Measurements from ENCODE around the gene CRISP1.
"Not testable (repeated sequence)": the region's sequence is repeated elsewhere in the genome, so short reads cannot be mapped to it uniquely, and the experiment has no call there.

CRISP1 gene, protein sequence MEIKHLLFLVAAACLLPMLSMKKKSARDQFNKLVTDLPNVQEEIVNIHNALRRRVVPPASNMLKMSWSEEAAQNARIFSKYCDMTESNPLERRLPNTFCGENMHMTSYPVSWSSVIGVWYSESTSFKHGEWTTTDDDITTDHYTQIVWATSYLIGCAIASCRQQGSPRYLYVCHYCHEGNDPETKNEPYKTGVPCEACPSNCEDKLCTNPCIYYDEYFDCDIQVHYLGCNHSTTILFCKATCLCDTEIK

DNA sequence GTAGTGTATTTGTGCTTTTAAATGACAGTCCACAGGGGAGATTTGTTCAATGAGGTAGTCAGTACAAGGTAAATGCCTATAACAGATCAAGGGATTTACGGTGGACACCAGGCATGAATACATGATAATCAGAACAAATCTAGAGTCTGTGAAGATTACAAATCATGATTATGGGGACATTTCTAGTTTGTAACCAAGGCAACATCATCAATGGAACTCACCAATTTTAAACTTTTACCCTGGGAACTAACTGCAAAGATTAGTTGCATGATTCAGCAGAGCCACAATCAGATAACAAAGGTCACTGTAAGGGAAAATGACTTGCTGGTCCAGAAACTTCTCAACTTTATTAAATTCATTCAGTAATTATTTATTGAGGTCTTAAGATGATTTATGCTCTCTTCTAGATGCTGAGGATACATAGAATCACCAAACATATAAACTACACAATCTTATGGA lies at the start of gene CRISP1:
CRISP1 (minus strand) TSS at position 51 of the 459 bp plus-strand sequence. CDS start 9,135 bp downstream, outside the sequence.
- DNase-seq (ENCODE audit: low read depth): no peak

DNA sequence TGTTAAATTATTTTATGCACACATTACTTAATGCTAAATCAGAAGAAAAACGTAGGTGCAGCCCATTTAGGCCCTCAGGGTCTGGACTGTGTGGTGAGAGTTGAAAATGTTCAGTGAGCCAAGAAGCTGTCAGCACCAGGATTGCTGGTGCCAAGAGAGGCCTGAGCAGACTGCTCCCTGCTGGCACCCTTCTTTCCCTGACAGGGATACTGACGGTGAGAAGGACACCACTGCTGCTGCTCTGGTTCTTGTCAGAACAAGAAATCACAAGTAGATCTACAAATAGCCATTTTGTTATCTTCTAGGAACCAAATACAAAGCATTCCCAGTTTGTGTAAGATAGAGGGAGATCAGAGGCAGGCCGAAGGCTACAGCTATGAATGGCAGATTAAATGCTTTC lies 48.7 kb upstream of the CRISP1 start:
- no peak for DNase-seq (ENCODE audit: low read depth)

DNA sequence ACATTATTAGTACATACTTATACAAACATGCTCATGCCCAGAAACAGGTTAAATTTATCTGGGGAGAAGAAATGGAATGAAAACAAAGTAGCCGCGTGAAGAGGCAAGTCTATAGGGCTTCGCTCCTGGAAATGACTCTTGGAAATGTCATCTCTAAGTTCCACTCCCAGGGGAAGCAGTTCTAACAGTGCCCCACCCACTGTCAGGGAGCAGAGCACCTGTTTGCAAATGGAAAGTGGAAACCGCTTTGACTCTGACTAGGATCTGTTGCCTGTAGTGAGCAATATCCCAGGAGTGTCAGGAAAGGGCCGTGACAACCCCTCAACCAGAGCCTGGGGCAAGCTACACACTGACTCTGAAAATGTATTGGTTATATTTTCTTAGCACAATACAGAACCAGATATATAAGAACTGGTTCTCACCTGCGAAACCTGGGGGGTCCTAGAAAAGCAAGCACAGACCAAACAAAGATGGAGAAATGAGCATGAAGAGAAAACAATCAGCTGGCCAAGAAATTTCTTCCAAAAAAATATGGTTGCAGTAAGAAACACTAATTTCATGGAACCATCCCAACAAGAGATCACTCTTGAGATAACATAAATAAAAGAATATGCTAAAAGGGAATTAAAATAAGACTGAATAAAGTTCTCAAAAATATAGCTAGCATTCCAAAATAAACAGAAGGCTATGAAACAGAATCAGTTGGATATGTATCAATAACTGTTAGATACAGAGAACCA lies 47.5 kb upstream of the CRISP1 start:
- no peak for DNase-seq (ENCODE audit: low read depth)

DNA sequence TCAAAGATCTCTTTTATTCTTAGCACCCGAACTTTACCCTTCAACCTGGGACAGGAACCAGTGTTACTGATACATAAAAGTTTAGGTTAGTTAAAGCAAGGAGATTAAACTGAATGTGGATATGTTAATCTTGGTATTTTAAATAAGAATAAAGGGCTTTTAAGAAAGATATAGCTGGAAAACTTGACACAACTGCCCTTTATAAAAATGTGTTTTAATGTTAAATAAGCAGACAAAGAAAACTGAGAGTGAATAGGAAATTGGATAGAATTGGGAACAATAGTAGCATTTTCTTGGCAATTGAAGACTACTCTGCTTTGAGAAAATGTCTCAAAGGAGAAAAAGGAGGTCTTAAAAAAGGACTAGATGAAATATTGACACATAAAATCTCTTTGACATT lies 45.9 kb upstream of the CRISP1 start:
- DNase-seq (ENCODE audit: low read depth): no peak

DNA sequence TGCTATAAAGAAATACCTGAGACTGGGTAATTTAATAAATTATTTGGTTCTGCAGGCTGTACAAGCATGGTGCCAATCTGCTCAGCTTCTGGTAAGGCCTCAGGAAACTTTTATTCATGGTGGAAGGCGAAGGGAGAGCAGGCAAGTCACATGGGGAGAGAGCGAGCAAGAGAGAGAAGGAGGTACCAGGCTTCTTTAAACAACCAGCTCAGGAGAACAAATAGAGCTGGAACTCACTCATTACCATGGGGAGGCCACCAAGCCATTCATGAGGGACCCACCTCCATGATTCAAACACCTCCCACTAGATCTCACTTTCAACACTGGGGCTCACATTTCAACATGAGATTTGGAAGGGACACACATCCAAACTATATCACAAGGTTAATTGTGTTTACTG lies 44.9 kb upstream of the CRISP1 start:
- no peak for DNase-seq (ENCODE audit: low read depth)

DNA sequence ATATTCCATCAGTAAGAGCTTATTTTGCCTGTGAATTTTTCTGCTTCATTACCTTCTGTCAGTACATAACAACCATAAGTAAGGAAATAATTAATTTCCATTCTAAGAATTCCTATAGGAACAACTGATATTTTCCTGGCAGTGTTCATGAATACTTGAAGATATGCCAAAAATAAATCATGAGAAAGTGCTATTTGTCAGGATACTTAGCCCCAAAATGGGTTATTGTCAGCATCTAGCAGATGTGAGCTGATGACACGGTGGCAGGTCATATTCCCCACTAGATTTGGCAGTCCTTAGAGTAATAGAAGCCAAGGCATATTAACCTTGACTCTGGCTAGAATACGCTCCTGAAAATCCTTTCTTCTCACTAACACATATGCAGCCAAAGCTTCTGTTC lies 43.2 kb upstream of the CRISP1 start:
- no peak for DNase-seq (ENCODE audit: low read depth)

DNA sequence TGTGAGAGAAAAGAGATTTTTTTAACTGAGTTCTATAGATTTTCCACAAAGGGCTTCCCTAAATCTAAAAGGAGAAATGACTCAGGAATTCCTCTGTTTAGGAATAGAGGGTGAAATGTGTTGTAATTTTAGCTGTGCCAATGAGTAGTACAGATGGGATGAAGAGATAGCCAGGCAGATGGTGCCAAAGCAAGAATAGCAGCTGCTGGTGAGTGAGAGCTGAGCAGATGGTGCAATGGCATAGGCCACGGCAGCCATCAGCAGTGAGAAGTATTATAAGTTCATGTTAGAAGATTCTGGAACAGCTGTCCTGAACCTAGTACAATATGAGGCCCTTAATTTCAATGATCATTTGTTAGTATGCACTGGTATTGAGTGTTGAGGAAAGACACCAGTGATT lies 40.2 kb upstream of the CRISP1 start:
- DNase-seq (ENCODE audit: low read depth): no peak

DNA sequence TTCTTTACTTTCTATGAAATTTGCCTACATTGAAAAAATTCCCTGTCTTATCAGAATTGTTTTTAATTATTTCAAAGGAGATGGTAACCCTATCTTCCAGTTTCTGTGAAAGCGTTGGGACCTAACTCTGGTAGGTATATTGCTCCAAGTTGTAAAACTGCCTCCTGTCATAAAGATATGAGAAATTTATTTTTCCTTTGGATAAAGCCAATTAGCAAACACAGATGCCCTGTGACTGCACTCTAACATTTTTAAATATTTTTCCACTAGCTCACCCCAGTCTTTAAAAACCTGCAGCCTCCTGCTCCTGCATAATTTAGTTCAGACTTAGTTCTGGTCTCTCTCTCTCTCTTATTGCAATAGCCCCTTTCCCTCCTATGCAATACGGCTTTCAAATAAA lies 39.0 kb upstream of the CRISP1 start:
- no peak for DNase-seq (ENCODE audit: low read depth)

DNA sequence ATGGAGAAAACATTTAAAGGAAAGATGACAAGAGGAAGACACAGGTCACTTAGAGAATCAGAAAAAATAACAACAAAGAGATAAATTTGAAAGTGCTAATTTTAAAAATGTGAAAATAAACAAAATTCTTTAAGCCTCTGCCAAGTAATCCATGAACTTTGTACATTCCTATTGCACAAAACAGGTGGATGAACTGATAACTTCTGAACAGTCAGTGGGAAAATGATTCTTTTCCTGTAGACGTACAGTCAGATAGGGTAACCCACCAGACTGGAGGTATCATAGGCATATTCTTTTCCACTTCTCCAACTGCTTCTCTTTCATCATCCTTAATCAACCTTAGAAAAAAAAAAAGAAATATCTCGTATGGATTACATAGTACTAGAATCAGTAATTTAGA lies 36.5 kb upstream of the CRISP1 start:
- no peak for DNase-seq (ENCODE audit: low read depth)

DNA sequence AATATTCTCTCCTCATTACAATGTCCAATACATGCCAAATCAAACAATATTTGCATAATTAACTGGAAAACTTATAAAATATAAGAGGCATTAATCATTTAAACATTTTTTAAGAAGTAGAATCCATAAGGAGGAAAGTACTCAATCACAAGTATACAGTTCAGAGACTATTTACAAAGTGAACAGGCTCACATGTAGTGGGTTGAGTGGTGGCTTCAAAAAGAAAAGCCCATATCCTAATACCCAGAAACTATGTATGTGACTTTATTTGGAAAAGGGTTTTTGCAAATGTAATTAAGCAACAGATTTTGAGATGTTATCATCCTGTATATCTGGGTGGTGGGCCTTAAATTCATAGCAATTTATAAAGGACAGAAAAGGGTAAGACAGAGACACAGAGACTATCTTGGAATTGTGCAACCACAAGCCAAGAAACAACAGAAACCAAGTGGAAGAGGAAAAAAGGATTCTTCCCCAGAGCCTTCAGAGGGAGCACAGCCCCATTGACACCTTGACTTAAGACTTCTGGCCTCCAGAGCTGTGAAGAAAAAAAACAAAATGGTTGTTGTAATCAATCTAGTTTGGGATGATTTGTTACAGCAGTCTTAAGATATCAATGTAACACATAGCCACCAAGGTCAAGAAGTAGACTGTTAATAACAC lies 32.7 kb upstream of the CRISP1 start:
- no peak for DNase-seq (ENCODE audit: low read depth)

DNA sequence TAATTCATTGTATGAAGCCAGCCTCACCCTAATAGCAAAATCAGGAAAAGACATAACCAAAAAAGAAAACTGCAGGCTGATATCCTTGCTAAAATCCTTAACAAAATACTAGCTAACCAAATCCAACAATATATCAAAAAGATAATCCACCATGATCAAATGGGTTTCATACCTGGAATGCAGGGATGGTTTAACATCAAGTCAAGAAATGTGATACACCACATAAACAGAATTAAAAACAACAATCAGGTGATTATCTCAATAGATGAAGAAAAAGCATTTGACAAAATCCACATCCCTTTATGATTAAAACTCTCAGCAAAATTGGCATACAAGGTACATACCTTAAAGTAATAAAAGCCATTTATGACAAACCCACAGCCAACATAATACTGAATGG lies 29.2 kb upstream of the CRISP1 start:
- not testable (repeated sequence) for DNase-seq (ENCODE audit: low read depth)

DNA sequence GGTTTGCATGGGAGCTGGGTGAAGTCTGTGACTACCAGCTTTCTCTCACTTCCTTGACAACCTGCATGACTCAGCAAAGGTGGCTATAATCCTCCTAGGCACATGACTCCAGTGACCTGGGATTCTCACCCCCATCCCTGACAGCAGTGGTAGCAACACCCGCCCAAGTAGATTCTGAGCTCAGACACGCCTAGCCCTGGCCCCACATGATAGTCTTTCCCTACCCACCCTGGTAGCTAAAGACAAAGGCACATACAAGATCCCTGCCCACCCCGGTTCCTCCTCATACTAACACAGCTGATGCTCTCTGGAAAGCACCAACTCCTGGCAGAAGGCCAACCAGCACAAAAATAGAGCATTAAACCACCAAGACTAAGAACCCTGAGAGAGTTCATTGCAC lies 25.9 kb upstream of the CRISP1 start:
- DNase-seq (ENCODE audit: low read depth): no peak

DNA sequence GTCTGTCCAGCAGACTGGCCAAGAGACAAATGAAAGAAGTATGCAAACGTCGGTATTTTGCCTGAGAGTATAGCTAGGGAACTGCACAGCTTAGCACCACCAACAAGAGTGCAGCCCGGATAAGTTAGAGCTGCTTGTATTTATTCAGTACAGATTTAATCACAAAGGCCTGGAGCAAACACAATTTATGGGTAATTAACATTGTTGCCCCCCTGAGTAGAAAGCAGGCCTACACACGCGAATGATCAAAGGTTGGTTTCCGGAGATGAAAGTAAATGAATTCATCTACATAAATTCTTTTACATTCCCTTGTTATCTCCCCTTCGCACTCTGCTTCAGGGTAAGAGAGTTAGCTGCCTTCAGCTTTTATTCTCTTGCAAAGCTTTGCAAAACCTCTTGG lies 24.7 kb upstream of the CRISP1 start:
- no peak for DNase-seq (ENCODE audit: low read depth)

DNA sequence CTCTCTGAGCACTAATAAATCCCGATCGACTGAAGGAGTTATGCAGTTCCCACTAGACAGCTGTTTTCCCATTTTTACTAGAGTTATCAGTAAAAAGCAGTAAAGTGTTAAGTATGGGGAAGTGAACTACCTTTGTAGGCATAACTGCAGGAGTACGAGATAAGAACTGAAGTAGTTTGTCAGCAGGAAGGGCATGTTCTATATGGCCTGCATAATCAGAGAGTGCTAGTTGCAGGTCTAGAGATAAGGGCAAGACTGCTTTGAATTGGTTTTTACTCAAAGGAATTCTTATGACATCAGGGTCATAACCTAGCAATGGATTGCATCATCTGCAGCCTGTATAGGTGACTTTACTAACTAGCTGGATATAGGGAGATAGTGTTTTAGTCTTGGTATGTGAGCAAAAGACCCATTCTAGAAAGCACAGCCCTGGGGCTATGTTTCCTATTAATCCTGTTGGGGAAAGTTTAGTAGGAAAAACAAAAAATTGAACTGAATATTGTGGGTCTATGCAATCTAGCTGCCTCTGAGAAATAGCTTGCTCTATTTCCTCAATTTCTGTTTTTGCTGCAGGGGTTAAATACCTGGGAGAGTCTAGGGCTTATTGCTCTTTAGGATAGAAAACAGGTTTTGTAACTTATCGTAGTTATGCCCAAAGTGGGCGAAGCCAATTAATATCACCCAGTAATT lies 22.6 kb upstream of the CRISP1 start:
- no peak for DNase-seq (ENCODE audit: low read depth)

DNA sequence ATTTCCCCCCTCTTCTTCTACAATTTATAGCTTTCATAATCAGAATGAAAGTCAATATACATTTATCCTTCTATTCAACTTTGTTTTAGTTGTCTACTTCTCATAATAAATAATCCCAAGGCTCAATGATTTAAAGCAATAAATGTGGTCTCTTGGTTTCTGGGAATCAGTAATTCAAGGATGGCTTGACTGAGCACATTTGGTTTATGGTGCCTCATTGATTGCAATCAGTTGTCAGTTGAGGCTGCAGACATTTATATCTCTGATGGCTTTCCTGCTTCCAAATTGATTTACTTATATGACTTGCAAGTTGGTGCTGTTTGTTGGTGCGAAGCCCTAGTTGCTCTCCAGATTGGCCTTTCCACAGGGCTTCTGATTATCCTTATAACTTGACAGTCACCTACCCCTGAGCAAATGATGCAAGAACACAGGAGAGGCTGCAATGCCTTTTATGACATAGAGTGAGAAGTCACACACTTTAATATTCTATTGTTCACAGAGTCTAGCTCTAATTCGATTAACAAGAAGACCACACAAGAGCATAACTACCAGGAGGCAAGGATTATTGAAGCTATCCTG lies 2.7 kb upstream of the CRISP1 start:
- no peak for DNase-seq (ENCODE audit: low read depth)

DNA sequence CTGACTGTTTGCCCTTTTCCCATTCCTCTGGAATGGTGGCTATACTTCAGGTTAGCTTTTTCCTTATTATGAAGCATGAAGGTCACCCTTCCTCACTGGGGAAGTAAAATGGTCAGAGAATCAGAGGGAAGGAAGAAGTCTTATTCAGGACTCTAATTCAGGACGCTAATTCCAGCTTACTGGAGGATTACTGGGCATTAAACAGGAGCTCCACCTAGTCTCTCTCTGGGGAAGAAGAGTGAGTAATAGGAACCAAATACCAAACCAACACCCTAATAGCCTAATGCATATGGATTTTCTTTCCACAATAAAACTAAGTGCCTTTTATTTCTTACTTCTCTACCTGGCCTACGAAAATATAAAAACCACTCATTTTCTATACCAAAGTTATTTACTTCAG lies 10.1 kb downstream of the CRISP1 start:
- DNase-seq (ENCODE audit: low read depth): no peak

DNA sequence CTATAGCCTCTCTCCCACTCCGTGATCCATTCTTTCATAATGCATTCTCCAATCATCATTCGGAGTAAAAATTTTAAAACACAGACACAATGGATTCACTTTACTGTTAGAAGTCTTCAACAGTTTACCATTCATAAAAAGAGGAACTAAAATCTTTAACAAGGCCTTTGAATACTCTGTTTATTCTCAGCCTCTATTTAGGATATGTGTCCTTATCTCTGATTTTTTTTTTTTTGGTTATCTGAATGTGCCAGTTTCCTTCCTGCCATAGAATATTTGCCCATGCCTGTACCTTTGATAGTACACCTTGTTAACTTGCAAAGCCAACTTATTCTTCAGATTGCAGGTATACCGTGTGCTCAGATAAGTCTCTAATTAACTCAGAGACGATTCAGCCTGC lies 11.1 kb downstream of the CRISP1 start:
- no peak for DNase-seq (ENCODE audit: low read depth)

DNA sequence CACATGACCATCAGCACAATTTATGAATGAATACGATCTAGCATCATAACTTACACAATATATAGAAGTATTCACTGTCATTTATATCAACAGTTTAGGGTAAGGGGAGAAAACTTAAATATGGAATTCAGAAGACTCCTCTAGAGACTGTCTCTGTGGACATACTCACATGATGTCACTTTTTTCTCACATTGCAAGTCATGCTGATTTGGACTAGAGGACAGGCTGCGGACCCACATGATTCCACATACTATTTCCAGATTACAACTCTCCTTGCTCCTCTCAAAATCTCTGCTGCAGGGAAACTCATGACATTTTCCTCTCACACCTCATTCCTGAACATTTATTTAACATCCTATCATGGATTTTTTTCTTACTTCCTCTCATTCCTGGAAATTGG lies 13.4 kb downstream of the CRISP1 start:
- DNase-seq (ENCODE audit: low read depth): no peak

DNA sequence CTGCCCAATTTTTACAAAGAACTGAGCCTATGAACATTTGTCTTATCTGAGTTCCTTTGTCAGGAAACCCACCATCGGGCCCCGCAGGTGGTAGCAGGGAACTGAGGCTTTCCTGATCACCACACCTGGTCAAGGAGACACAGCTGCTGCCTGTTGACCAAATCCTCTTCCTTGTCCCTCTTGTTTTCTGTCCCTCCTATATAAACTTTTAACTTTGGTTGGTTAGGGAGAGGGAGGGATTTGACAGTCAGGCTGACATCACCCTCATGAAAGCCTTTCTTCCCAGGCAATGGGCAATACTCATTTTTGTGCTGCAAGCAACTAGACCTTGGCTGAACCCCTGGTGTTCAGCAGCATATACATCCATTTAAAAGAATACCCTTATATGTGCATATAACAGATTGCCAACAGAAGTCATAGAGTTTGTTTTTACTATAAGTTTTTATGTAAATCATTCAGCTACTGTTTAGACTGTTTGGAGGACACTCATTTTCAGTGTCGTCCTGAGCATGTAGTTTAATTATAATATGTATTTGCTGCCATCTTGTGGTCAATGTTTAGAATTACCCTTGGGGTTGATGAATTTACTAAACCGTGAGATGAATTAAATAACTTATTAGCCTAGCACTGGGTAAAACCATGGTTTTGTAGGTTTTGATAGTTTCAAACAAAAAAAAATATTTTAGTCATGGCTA lies 17.0 kb downstream of the CRISP1 start:
- peak; percentile 49 for DNase-seq (ENCODE audit: low read depth)

DNA sequence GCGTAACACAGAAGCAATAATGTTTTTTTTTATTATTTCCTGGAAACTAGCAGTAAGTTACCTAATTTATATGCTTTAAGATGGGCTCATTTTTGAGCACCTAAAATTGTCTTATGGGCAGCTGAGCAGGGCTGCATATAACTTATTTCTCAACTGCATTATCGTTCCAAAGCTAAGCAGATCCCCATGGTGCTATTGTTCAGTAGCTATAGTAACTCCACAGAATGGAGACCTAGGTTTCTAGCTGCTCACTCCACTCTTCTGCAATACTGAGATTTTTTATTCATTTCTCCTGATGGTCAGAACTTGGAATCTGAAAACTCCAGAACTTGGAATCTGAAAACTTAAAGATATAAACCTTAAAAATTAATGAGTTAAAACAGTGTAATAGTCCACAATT lies 18.7 kb downstream of the CRISP1 start:
- no peak for DNase-seq (ENCODE audit: low read depth)

DNA sequence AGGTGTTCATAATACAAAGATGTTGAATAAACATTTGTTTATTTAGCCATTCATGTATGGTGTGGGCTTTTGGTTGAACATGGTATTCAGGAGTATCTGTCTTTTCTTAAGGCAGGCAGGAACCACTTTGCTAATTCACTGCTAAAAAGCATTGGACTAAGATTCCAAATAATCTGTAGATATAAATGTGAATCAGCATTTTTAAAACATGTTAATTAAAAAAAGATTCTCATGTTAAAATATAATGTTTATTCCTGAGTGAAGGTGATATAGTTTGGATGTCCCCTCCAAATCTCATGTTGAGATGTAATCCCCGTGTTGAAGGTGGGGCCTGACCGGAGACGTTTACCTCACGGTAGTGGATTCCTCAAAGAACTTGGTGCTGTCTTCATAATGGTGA lies 19.3 kb downstream of the CRISP1 start:
- DNase-seq (ENCODE audit: low read depth): no peak

DNA sequence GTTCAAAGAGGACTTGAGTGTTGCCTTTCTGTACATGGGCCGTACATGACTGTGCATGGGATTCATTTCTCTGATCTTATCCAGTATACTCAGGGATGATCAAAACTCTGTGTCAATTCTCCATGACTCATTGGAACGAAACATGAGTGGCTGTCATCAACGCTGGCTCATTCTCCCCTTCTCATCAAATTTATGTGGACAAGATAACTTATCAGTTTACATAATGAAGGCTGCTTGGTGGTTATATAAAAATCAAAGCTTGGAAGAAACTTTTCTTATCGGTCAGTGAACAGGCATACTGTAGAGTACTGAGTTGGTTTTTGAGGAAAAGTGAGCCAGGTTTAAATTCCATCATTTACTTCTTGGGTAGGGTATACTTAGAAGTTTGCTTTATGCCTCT lies 24.9 kb downstream of the CRISP1 start:
- no peak for DNase-seq (ENCODE audit: low read depth)

Measured in amniotic epithelial cell (primary cell).